ENCODE data around the gene THOC6. TPM values are rescaled to one million over a fixed set of nuclear protein-coding genes. Genes with fewer than 3 reads are reported as not detected.

Gene THOC6
- total RNA-seq, 1 experiment from 2014 or later = 68.2 TPM

- Histone ChIP-seq H3K23ac (ENCODE audit: insufficient read length, low read depth, low read length) (no peak overlapping the region), H3K4me1 (ENCODE audit: insufficient read depth, low read length) (no peaks in the 10 kb centered on the region; the same call in 1 of the 2 replicates), H3K23me2 (ENCODE audit: insufficient read length, low read depth, low read length, poor library complexity, severe bottlenecking) (no peaks in the 10 kb centered on the region), H3K79me2 (ENCODE audit: insufficient read depth, low read length) (no peaks in the 10 kb centered on the region), H2BK20ac (ENCODE audit: low read depth, low read length, poor library complexity, severe bottlenecking) (no peak overlapping the region), H2BK5ac (ENCODE audit: insufficient read length, low read length) (no peak overlapping the region), H3K4ac (ENCODE audit: low read depth, low read length) (no peak overlapping the region), H2BK15ac (ENCODE audit: low read depth, low read length) (no peak overlapping the region), H2BK120ac (ENCODE audit: low read depth, low read length, poor library complexity, severe bottlenecking) (no peak overlapping the region), H3K56ac (ENCODE audit: insufficient read length, low read depth, low read length) (no peak overlapping the region), H3K18ac (ENCODE audit: insufficient read length, low read depth, low read length) (no peak overlapping the region), H4K5ac (ENCODE audit: insufficient read length, low read depth, low read length) (no peak overlapping the region), H3T11ph (ENCODE audit: low read length) (no peak overlapping the region), H3K4me2 (ENCODE audit: insufficient read depth, insufficient read length, low read length) (no peak overlapping the region), H2BK12ac (ENCODE audit: insufficient read length, low read depth, low read length) (no peak overlapping the region), H3K79me1 (ENCODE audit: insufficient read depth, low read depth, low read length, poor library complexity, severe bottlenecking) (no peaks in the 10 kb centered on the region), H3K9ac (ENCODE audit: extremely low read depth, insufficient read length, low read length) (no peak overlapping the region), H2AFZ (ENCODE audit: low read length) (no peak overlapping the region), H3K14ac (ENCODE audit: insufficient read depth, low read length) (no peak overlapping the region), H4K91ac (ENCODE audit: insufficient read length, low read depth, low read length) (no peak overlapping the region), H4K20me1 (ENCODE audit: control insufficient read depth, insufficient read depth, insufficient read length) (no peaks in the 10 kb centered on the region), H2AK5ac (ENCODE audit: insufficient read length, low read length) (no peak overlapping the region), H3K27ac (ENCODE audit: insufficient read length, low read depth, low read length) (no peak overlapping the region), H3K9me3 (ENCODE audit: control insufficient read depth, low read depth, low read length) (no peaks in the 10 kb centered on the region), H4K8ac (replicated peaks; ENCODE audit: insufficient read length, low read depth, low read length) (no peak overlapping the region), H3K27me3 (ENCODE audit: insufficient read depth, low read length) (no peaks in the 10 kb centered on the region)
- no peak for TF ChIP-seq CTCF (conservative IDR thresholded peaks at IDR 0.05)
- H3K27me3 Mint-ChIP-seq (ENCODE audit: low read depth) = peaks cover 4% of the 10 kb centered on the region
- no CpG with 5 or more reads among the region's 10 CpGs for WGBS (ENCODE audit: extremely low coverage, insufficient read length, low lambda C conversion rate)
- DNase-seq = no peak
- peaks cover 11 to 52% of the 10 kb centered on the region in 2 experiments for H3K4me1 Mint-ChIP-seq
- no peak overlapping the region; a peak in 1 of 5 replicates for H3K4me3 Mint-ChIP-seq
- H3K27ac Mint-ChIP-seq = no peak overlapping the region
- H3K36me3 Mint-ChIP-seq (ENCODE audit: insufficient read depth in 1 of 3, low read depth in 3 of 3) = no peaks in the 10 kb centered on the region
- no peaks in the 10 kb centered on the region for H3K9me3 Mint-ChIP-seq
Measured at GRCh38 chr16:2990891-2991290, 32.9 kb upstream of the THOC6 start.

Data from H9 (cell line).